Endothelial cell (in vitro differentiated cells): Measurements from ENCODE around the gene DPP10. TPM values are rescaled to one million over a fixed set of nuclear protein-coding genes. Genes with fewer than 3 reads are reported as not detected.

ENCODE experiments used
- DNase-seq: peaks from one replicate; pipeline ENCODE4 v3.0.0; 2021; ENCODE audit warnings: low spot score
- H3K27ac Mint-ChIP-seq: one replicate; pipeline ENCODE4 v1.8.0; 2021; ENCODE audit warnings: mixed read lengths, inconsistent platforms; ENCODE audit not compliant: unreplicated experiment
- H3K27me3 Mint-ChIP-seq: one replicate; pipeline ENCODE4 v1.8.0; 2021; ENCODE audit warnings: mild to moderate bottlenecking, moderate library complexity, mixed read lengths, inconsistent platforms; ENCODE audit not compliant: unreplicated experiment
- H3K36me3 Mint-ChIP-seq: one replicate; pipeline ENCODE4 v1.8.0; 2021; ENCODE audit warnings: mild to moderate bottlenecking, low read depth, mixed read lengths, inconsistent platforms; ENCODE audit not compliant: unreplicated experiment
- H3K4me1 Mint-ChIP-seq: one replicate; pipeline ENCODE4 v1.8.0; 2021; ENCODE audit warnings: mild to moderate bottlenecking, mixed read lengths, inconsistent platforms; ENCODE audit not compliant: unreplicated experiment
- H3K4me3 Mint-ChIP-seq: one replicate; pipeline ENCODE4 v1.8.0; 2021; ENCODE audit warnings: mild to moderate bottlenecking, mixed read lengths, inconsistent platforms; ENCODE audit not compliant: unreplicated experiment
- H3K9me3 Mint-ChIP-seq: one replicate; pipeline ENCODE4 v1.8.0; 2021; ENCODE audit warnings: mixed read lengths, inconsistent platforms; ENCODE audit not compliant: unreplicated experiment
- CTCF ChIP-seq: fragments of 200-600 bp; sonication (generic); IDR thresholded peaks from one replicate; pipeline ENCODE4 v1.5.0; 2021; ENCODE audit warnings: antibody characterized with exemption; ENCODE audit not compliant: unreplicated experiment
- total RNA-seq: library from RNA; stranded (reverse); fragmentation: NEBNext Ultra II Directional; extraction: Animal tissue kit (Norgen Biotek cat#: 25700); gene quantifications from one replicate; pipeline ENCODE4 v1.2.1, GENCODE V29; 2021; ENCODE audit not compliant: unreplicated experiment

DPP10 gene
- total RNA-seq, 1 donor from 2014 or later, result 3.3 TPM

- H3K4me3 Mint-ChIP-seq, result no peak overlapping the region
- H3K9me3 Mint-ChIP-seq, result no peaks in the 10 kb centered on the region
- no peak for TF ChIP-seq CTCF
- H3K4me1 Mint-ChIP-seq, result no peaks in the 10 kb centered on the region
- no peaks in the 10 kb centered on the region for H3K36me3 Mint-ChIP-seq
- DNase-seq, result no peak
- H3K27ac Mint-ChIP-seq, result no peak overlapping the region
- no peaks in the 10 kb centered on the region for H3K27me3 Mint-ChIP-seq
Observed at GRCh38 chr2:115305712-115306111, 863.3 kb downstream of the DPP10 start.

GRCh38 chr2:115314119-115314518 lies 871.7 kb downstream of the DPP10 start:
- Mint-ChIP-seq H3K9me3 (no peaks in the 10 kb centered on the region), H3K36me3 (no peaks in the 10 kb centered on the region), H3K4me1 (no peaks in the 10 kb centered on the region), H3K4me3 (no peak overlapping the region), H3K27ac (no peak overlapping the region), H3K27me3 (no peaks in the 10 kb centered on the region)
- TF ChIP-seq CTCF, result no peak
- DNase-seq, result no peak

- H3K36me3 Mint-ChIP-seq, result no peaks in the 10 kb centered on the region
- peaks cover 3% of the 10 kb centered on the region for H3K27me3 Mint-ChIP-seq
- no peak for TF ChIP-seq CTCF
- H3K4me1 Mint-ChIP-seq, result no peaks in the 10 kb centered on the region
- no peak for DNase-seq
- H3K9me3 Mint-ChIP-seq, result no peaks in the 10 kb centered on the region
- H3K4me3 Mint-ChIP-seq, result no peak overlapping the region
- no peak overlapping the region for H3K27ac Mint-ChIP-seq
Observed at GRCh38 chr2:115327061-115327460, 884.6 kb downstream of the DPP10 start.

GRCh38 chr2:115359550-115359949 lies 917.1 kb downstream of the DPP10 start:
- DNase-seq, result no peak
- no peak for TF ChIP-seq CTCF
- Mint-ChIP-seq H3K4me1 (peaks cover 5% of the 10 kb centered on the region), H3K36me3 (no peaks in the 10 kb centered on the region), H3K27ac (no peak overlapping the region), H3K4me3 (no peak overlapping the region), H3K27me3 (peaks cover 4% of the 10 kb centered on the region), H3K9me3 (peaks cover 7% of the 10 kb centered on the region)

- Mint-ChIP-seq H3K4me3 (no peak overlapping the region), H3K9me3 (no peaks in the 10 kb centered on the region), H3K36me3 (no peaks in the 10 kb centered on the region), H3K4me1 (peaks cover 5% of the 10 kb centered on the region), H3K27ac (no peak overlapping the region), H3K27me3 (peaks cover 4% of the 10 kb centered on the region)
- no peak for TF ChIP-seq CTCF
- no peak for DNase-seq
Observed at GRCh38 chr2:115364093-115364492, 921.7 kb downstream of the DPP10 start.
